Ishikawa (cell line): ENCODE measurements around the gene MYO16.

Experiments used
- EP300 ChIP-seq: IDR thresholded peaks from 2 replicates; pipeline ENCODE4 v1.6.1; 2012; ENCODE audit warnings: borderline replicate concordance
- TEAD4 ChIP-seq: IDR thresholded peaks from 2 replicates; pipeline ENCODE4 v1.6.1; 2012
- YY1 ChIP-seq: IDR thresholded peaks from 2 replicates; pipeline ENCODE4 v1.6.1; 2012; ENCODE audit warnings: low read depth
- ZBTB7A ChIP-seq: IDR thresholded peaks from 2 replicates; pipeline ENCODE4 v1.6.1; 2012; ENCODE audit warnings: low read depth
- TF ChIP-seq, protein P1 (sequence below): IDR thresholded peaks from 2 replicates; pipeline ENCODE4 v1.6.1; 2012
- TF ChIP-seq, protein P2 (sequence below): IDR thresholded peaks from 2 replicates; pipeline ENCODE4 v1.6.1; 2012; ENCODE audit warnings: low read depth, mild to moderate bottlenecking

DNA sequence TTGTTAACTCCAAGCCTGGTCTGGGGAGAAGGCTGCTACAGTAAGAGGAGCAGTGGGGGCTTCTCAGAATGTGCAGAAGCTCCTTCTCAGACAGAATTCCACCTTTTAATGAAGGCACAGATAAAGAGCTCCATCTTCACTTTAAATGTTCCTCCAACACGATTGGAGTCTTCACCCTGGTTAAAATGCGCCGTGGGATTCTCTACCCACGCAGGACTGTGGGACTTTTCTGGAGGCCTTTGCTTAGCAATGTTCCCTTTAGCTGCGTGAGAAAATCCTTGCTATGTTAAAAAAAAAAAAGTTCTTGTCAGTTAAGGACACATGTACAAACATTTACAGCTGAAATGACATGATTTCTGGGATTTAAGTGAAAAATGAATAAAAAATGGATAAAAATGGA lies 546.3 kb downstream of the MYO16 start:
- TF ChIP-seq ZBTB7A (no peak), EP300 (no peak), YY1 (no peak), TEAD4 (no peak)
- TF ChIP-seq, protein P1, sequence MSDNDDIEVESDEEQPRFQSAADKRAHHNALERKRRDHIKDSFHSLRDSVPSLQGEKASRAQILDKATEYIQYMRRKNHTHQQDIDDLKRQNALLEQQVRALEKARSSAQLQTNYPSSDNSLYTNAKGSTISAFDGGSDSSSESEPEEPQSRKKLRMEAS = no peak
- TF ChIP-seq, protein P2, sequence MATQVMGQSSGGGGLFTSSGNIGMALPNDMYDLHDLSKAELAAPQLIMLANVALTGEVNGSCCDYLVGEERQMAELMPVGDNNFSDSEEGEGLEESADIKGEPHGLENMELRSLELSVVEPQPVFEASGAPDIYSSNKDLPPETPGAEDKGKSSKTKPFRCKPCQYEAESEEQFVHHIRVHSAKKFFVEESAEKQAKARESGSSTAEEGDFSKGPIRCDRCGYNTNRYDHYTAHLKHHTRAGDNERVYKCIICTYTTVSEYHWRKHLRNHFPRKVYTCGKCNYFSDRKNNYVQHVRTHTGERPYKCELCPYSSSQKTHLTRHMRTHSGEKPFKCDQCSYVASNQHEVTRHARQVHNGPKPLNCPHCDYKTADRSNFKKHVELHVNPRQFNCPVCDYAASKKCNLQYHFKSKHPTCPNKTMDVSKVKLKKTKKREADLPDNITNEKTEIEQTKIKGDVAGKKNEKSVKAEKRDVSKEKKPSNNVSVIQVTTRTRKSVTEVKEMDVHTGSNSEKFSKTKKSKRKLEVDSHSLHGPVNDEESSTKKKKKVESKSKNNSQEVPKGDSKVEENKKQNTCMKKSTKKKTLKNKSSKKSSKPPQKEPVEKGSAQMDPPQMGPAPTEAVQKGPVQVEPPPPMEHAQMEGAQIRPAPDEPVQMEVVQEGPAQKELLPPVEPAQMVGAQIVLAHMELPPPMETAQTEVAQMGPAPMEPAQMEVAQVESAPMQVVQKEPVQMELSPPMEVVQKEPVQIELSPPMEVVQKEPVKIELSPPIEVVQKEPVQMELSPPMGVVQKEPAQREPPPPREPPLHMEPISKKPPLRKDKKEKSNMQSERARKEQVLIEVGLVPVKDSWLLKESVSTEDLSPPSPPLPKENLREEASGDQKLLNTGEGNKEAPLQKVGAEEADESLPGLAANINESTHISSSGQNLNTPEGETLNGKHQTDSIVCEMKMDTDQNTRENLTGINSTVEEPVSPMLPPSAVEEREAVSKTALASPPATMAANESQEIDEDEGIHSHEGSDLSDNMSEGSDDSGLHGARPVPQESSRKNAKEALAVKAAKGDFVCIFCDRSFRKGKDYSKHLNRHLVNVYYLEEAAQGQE = no peak
